ENCODE results near the gene GSN.

DNA sequence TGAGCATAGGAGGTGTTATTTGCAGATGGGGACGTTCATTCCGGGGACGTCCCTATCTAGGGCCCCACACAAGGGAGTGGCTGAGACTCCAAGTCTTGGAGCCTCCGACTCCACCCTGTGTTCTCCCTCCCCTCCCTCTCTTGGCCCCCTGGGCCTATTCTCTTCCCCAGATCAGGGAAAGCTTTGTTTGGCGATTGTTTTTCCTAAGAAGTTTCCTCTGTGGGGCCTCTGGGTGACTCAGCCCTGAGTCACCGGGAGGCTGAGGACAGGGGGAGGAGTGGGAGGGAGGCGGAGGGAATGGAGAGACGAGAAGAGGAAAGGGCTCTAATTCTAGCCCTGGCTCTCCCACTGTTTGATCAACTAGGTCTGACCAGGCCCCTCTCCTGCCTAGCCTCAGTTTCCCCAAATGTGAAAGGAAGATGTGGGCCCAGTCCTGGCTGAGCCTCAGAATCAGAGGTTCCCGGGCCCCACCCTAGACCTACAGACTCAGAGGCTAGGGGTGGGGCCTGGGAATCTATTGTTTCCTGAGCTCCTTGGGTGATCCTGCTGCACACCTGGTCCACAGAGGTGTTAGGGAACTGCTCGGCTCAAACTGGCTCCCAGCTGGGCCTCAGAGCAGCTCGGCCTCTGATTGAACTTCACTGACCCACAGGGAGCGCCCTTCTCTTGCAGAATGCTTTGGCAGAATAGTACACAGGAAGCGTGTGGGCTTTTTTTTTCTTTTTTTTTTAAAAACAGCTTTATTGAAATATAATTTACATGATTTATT is 19.2 kb downstream of the GSN start:
- TF ChIP-seq, protein P1, sequence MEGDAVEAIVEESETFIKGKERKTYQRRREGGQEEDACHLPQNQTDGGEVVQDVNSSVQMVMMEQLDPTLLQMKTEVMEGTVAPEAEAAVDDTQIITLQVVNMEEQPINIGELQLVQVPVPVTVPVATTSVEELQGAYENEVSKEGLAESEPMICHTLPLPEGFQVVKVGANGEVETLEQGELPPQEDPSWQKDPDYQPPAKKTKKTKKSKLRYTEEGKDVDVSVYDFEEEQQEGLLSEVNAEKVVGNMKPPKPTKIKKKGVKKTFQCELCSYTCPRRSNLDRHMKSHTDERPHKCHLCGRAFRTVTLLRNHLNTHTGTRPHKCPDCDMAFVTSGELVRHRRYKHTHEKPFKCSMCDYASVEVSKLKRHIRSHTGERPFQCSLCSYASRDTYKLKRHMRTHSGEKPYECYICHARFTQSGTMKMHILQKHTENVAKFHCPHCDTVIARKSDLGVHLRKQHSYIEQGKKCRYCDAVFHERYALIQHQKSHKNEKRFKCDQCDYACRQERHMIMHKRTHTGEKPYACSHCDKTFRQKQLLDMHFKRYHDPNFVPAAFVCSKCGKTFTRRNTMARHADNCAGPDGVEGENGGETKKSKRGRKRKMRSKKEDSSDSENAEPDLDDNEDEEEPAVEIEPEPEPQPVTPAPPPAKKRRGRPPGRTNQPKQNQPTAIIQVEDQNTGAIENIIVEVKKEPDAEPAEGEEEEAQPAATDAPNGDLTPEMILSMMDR (IDR thresholded peaks at IDR 0.05): no peak
- peak; percentile 83 to 98 for TF ChIP-seq POLR2AphosphoS5 (IDR thresholded peaks at IDR 0.05; ENCODE audit: insufficient read depth in 1 of 2, low read depth in 1 of 2)

Measured in vagina (tissue), 2 donors.